ENCODE results near the gene STPG4.

STPG4 gene

GRCh38 chr2:47095349-47096020 lies 59.6 kb downstream of the STPG4 start:
- Histone ChIP-seq H3K36me3 (ENCODE audit: control insufficient read depth in 2 of 2, insufficient read depth in 1 of 2, low read length in 2 of 2) (no peaks in the 10 kb centered on the region), H3K4me3 (ENCODE audit: low read depth, low read length) (no peak overlapping the region), H3K27ac (ENCODE audit: extremely low read depth, low read depth, low read length) (no peak overlapping the region), H3K4me1 (ENCODE audit: control insufficient read depth, insufficient read depth, low read length) (no peaks in the 10 kb centered on the region), H3K9me3 (ENCODE audit: control insufficient read depth, insufficient read depth, low read depth, low read length) (no peaks in the 10 kb centered on the region)
- ChIA-PET CTCF (no interaction called here), POLR2A (no interaction called here)
- TF ChIP-seq ZNF621 (tag by site-specific recombination; IDR thresholded peaks at IDR 0.05) = no peak
- TF ChIP-seq, protein P1, sequence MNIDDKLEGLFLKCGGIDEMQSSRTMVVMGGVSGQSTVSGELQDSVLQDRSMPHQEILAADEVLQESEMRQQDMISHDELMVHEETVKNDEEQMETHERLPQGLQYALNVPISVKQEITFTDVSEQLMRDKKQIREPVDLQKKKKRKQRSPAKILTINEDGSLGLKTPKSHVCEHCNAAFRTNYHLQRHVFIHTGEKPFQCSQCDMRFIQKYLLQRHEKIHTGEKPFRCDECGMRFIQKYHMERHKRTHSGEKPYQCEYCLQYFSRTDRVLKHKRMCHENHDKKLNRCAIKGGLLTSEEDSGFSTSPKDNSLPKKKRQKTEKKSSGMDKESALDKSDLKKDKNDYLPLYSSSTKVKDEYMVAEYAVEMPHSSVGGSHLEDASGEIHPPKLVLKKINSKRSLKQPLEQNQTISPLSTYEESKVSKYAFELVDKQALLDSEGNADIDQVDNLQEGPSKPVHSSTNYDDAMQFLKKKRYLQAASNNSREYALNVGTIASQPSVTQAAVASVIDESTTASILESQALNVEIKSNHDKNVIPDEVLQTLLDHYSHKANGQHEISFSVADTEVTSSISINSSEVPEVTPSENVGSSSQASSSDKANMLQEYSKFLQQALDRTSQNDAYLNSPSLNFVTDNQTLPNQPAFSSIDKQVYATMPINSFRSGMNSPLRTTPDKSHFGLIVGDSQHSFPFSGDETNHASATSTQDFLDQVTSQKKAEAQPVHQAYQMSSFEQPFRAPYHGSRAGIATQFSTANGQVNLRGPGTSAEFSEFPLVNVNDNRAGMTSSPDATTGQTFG (tag by site-specific recombination; IDR thresholded peaks at IDR 0.05; ENCODE audit: borderline replicate concordance) = no peak
- no peak for TF ChIP-seq OVOL3 (tag by site-specific recombination; IDR thresholded peaks at IDR 0.05)
- TF ChIP-seq ZNF488 (tag by site-specific recombination; IDR thresholded peaks at IDR 0.05) = no peak
- no peak for TF ChIP-seq ZFHX2 (tag by site-specific recombination; conservative IDR thresholded peaks at IDR 0.05)
- no peak for TF ChIP-seq ZNF768 (tag by site-specific recombination; IDR thresholded peaks at IDR 0.05)
- no peak for TF ChIP-seq ZNF248 (tag by site-specific recombination; IDR thresholded peaks at IDR 0.05)
- TF ChIP-seq ZNF610 (tag by site-specific recombination; IDR thresholded peaks at IDR 0.05; ENCODE audit: borderline replicate concordance) = no peak
- no peak for TF ChIP-seq ZSCAN16 (tag by site-specific recombination; IDR thresholded peaks at IDR 0.05)
- no peak for TF ChIP-seq ZIC2 (tag by site-specific recombination; IDR thresholded peaks at IDR 0.05)

GRCh38 chr2:47094511-47095142 lies 60.5 kb downstream of the STPG4 start:
- no peak overlapping the region for H3K4me3 ChIP-seq (ENCODE audit: low read depth, low read length)
- H3K4me1 ChIP-seq (ENCODE audit: control insufficient read depth, insufficient read depth, low read length) = no peaks in the 10 kb centered on the region
- no peak overlapping the region for H3K27ac ChIP-seq (ENCODE audit: extremely low read depth, low read depth, low read length)
- H3K9me3 ChIP-seq (ENCODE audit: control insufficient read depth, insufficient read depth, low read depth, low read length) = no peaks in the 10 kb centered on the region
- TF ChIP-seq ZBTB7A (tag by site-specific recombination; IDR thresholded peaks at IDR 0.05; ENCODE audit: low read depth) = no peak
- no peak for TF ChIP-seq ZNF521 (tag by site-specific recombination; IDR thresholded peaks at IDR 0.05)
- no peak for TF ChIP-seq ZNF391 (tag by site-specific recombination; IDR thresholded peaks at IDR 0.05; ENCODE audit: borderline replicate concordance, low read depth)
- no peak for TF ChIP-seq ZNF324 (tag by site-specific recombination; IDR thresholded peaks at IDR 0.05)
- TF ChIP-seq ZNF704 (tag by site-specific recombination; IDR thresholded peaks at IDR 0.05) = no peak
- TF ChIP-seq ZFP69B (tag by site-specific recombination; IDR thresholded peaks at IDR 0.05) = no peak
- TF ChIP-seq ZNF610 (tag by site-specific recombination; IDR thresholded peaks at IDR 0.05; ENCODE audit: borderline replicate concordance) = no peak
- TF ChIP-seq WT1 (tag by site-specific recombination; IDR thresholded peaks at IDR 0.05) = no peak
- TF ChIP-seq ZNF394 (tag by site-specific recombination; IDR thresholded peaks at IDR 0.05; ENCODE audit: borderline replicate concordance) = no peak
- TF ChIP-seq ZNF707 (tag by site-specific recombination; IDR thresholded peaks at IDR 0.05) = no peak
- no peak for TF ChIP-seq ZNF843 (tag by site-specific recombination; IDR thresholded peaks at IDR 0.05)
- ChIA-PET POLR2A (no interaction called here), CTCF (interaction anchor here (0.6 kb wide), 1 partner anchor 55 kb away, joined by 4 read pairs; no protein-coding TSS in a partner anchor)
- H3K36me3 ChIP-seq (ENCODE audit: control insufficient read depth in 2 of 2, insufficient read depth in 1 of 2, low read length in 2 of 2) = no peaks in the 10 kb centered on the region

Data from HEK293 (cell line).